GM19455 (cell line): Measurements from ENCODE around the gene INPP4A.

ENCODE experiments used
- ATAC-seq: cut with Tn5 transposase; IDR thresholded peaks from one replicate; pipeline ENCODE4 v1.9.1; 2021; ENCODE audit not compliant: unreplicated experiment

INPP4A gene

DNA sequence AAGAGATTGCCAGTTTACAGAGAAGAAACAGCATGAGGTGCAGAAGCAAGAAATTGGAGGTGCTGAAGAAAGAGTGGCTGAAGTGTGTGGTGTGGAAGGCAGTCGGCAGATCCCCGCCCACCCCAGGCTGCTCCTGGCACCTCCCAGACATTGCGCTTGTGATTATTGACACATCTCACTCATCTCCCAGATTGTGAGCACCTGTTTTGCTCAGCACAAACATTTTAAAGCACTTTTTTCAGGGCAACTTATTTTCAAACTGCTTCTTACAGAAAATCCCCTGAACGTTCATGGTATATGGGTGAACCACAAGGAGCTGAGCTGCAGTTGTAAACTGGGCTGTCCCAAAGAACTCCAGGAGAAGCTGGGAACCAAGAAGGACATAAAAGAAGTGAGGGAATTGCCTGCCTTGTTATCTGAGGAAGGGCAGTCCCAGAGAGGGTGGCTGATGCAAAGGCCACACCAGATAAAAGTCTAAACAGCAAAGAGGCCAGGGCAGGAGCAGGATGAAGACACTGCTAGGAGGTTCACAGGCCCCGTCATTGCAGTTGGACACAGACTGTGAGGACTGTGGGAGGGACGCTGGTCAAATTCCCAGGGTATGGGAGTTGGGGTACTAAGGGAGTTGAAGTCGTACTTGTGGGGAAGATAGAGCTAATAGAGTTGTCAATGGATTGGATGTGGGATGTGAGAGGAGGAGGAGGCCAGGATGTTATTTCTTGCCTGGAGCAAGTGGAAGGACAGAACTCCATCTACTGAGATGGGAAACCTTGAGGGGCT, 65.1 kb downstream of the INPP4A start:
- ATAC-seq = no peak

DNA sequence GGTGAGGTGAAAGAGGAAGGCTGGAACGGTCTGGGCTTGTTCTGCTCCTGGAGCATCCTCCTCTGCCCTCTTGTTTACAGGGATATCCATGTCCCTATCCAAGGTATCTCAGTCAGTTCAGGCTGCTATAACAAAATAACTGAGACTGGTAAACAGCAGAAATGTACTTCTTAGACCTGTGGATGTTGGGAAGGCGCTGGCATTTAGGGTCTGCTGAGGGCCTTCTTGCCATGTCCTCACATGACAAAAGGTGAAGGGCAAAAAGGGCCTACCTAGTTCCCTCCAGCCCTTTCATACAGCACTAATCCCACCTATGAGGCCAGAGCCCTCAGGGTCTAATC, 65.6 kb downstream of the INPP4A start:
- ATAC-seq = no peak

DNA sequence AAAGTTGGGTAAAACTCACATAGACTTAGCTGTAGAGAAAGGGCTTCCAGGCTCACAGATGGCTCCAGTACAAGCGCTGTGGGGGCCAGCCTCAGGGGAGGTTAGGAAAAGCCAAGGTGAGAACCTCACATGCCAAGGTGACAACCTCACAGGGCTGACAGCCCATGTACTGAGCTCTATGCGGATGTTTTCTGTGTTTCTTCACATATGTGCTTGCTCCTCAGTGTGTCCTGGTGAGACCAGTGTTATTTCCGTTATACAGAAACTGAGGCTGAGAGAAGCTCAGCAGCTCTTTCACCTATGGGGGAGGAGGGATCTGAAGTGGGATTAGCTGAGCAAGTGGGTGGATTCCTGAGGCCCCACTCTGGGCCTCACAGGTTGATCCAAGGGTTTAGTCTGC, 67.3 kb downstream of the INPP4A start:
- ATAC-seq = no peak

DNA sequence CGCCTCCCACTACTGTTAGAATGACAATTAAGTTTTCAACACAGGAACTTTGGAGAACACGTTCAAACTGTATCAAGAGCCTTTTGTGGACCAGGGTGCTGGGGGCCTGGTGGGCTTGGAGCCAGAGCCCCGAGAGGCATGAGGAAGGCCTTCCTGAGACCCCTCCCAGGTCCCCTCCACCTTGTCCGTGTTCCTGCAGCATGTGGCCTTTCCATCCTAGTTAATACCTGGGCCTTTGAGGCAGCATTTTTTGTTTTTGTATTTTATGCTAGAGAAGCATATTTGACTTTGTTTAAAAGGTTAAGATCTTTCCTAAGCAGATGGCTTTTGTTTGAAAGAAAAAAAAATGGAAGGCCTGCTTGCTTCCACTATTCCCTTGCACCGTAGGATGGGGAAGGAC, 68.0 kb downstream of the INPP4A start:
- no peak for ATAC-seq

DNA sequence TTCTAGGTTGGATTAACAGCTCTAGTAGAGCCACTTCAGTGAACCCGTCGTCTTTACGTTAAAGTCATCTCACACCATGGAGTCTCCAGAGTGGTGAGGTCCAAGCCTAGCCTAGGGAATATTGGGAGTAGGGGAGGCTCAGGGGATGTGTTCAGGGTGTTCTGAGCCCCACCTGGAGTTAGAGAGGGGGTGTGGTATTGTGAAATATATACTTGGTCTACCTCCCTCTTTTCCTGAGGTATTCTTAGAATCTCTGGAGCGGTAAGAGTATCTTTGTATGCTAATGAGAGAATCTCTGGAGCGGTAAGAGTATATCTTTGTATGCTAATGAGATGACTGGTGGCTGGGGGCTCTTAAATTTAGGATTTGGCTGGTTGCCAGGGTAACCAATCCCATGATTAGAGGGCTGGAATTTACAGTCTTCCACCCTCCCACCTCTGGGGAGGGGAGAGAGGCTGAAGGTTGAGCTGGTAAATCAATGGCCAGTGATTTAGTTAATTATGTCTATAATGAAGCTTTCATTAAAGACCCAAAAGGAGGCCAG, 69.5 kb downstream of the INPP4A start:
- no peak for ATAC-seq

DNA sequence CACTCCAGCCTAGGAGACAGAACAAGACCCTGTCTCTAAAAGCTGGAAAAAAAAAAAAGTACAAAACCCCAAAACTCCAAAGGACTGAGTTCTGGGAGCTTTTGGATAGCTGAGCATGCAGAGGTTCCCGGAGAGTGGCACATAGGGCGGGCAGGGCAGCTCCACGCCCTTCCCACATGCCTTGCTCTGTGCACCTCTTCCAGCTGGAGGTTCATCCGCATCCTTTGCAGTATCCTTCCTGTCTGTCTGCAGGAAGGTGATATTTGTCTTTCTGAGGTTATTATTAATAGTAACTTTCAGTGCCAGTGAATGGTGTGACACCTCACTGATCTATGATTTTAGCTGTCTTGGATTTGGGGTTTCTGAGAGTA, 70.2 kb downstream of the INPP4A start:
- ATAC-seq = no peak

DNA sequence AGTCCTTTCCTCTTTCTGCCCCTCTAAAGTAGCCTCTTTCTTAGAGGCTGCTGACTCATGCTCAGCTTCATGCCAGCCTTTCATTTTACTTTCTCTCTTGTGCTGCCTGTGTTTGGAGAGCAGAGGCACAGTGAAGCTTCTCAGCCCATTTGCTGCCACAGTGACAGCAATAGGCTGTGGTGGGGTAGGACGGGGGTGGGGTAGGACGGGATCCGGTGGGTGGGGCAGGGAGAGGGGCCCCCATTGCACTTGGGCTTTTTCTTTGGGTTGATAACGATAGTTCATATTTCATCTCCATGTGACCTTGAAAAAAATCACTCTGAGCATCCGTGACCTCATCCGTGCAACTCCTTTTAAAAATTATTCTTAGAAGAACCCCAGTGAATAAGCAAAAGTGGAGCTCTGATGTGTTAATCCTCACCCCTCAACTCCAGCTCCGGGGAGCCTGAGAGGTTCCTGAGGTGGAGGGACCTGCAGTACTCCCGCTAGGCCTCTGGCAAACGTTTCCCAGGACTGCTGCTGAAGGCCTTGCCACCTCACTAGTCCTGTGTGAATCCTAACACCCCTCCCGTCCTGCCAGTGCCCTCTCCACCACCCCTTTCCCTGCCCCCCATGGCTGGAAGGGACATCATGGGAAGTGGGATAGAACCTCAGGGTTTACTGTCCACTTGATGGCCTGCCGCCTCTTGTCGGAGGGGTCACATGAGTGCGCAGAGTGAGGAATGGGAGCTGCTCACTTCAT, 70.8 kb downstream of the INPP4A start:
- no peak for ATAC-seq

DNA sequence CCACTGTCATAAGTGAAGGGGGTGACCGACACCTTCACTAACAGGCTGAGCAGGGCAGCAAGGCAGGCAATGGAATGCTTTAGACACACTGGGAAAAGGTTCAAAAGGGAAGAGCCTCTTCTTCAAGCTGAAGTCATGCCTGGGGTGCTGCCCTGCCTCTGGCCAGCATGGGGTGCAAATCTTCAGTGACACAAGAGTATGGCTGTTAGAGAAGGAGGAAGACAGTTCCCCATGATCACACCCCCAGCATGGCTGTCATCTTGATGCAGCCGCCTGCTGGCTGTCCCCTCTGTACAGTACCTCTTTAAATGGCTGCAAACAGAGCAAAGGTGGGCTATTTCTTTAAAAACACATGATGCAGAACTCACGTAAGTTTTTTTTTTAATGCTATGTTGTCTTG, 71.9 kb downstream of the INPP4A start:
- ATAC-seq = no peak

DNA sequence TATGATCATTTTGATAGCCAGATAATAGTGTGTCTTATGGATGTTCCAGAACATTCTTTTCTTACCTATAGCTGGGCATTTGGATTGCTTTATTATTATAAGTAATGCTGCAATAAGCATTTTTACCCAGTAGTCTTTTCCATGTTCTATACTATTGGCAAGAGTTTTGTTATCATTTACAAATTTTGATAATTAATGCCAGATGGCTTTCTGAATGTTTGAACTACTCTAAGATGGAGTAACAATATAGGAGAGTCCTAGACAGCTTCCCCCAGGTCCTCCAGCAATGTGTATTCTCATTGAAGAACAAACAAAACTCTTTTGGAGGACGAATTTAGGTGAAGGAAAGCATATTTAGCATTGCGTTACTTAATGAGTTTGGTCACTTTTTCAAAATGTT, 73.0 kb downstream of the INPP4A start:
- ATAC-seq = no peak

DNA sequence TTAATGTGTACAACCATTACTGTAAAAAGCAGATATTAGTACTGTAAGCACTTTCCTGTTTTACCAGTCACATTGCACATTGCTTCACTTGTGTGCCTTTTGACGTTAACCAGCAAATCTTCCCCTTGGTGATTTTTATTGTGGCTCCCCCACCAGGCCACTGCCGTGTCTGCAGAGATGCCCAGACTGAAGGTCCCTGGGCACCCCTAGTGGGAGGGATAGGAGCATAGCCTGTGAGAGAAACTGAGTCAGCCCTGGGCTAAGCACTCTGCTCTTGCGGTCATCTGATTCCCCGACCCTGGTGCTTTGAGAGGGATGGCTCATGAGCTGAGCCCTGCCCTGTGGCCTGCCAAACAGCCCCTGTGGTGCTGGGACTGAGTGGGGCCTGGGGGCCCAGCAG, 73.4 kb downstream of the INPP4A start:
- no peak for ATAC-seq

DNA sequence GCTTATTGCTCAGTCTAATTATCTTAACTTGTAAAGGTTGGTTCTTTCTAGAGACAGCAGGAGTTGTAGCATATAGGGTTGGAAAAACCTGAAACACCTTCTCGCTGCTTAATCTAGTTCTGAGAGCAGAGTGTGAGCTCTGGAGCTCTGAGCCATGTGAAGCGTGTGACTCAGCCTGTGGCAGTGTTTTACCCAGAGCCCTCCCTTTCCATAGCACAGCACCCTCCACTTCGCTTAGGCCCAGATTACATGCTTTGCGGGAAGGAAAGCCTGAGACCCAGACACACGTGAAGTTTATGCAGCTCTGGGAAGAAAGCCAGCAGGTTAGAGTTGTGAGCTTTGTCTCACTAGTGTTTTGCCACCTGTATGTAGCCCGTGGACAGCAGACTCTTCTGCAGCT, 74.5 kb downstream of the INPP4A start:
- ATAC-seq = no peak

DNA sequence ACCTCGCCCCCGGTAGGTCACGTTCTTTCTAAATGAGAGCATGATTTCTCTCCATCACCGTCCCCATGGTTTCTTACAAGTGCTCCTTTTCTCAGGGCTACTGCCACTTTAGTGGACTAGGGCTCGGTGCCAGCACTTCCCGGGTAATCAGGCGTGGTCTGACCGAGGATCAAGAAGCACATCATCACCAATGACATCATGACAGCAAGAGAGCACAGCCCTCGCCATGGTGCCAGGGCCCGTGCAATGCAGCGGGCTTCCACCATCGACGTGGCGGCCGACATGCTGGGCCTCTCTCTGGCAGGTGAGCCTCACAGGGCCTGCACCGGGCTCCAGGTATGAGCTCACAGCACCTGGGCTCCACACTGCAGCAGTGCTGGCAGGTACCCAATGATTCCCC, 75.2 kb downstream of the INPP4A start:
- no peak for ATAC-seq

DNA sequence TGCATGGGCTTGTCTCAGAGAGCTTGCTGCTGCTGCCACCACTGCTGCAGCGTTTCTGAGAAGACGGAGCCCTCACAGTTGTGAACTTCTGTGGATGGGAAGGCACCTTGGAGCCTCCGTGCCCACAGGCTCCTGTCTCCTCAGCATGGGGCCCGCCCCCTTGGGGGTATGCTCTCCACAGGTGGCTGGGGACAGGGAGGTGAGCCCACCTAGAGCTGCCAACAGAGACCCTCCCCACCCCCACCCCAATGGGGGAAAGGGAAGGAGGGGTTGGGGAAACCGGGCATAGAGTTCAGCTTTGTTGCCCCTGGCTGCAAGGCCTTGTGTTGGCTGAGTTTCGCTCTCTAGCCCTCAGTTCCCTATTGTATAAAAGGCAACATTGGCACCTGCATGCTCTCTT, 76.1 kb downstream of the INPP4A start:
- no peak for ATAC-seq

DNA sequence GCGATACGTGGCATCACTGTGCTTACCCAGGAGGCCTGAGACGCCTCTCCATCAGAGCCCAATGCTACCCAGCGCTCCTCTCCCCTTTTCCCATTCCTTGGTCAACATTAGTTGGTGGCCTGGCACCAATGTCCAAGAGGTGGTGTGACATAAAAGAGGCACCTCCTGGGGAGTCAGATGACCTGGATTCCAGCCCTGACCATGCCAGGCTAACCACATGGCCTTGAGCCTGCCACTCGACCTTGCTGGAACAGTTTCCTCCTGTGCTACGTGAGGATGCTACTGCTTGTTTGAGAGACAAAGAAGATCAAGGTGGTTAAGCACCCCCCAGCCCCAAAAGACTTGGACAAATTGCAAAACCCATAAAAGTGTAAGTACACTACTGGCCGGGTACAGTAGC, 76.6 kb downstream of the INPP4A start:
- no peak for ATAC-seq

DNA sequence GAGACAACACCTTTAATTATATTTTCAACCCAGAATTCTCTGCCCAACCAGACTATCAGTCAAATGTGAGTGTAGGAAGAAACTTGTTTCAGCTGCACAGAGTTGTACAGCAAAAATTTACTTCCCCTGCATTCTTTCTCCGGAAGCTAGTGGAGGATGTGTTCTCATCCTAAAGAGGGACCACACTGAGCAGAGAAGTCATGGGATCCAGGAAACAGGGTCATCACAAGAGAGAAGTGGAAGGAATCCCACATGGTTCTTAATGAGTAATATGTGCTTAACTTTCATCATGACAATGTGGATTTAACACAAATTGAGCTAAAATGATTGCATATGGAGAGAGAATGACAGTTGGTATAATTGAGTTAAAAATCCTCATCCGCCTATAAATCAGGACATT, 78.2 kb downstream of the INPP4A start:
- ATAC-seq = no peak

DNA sequence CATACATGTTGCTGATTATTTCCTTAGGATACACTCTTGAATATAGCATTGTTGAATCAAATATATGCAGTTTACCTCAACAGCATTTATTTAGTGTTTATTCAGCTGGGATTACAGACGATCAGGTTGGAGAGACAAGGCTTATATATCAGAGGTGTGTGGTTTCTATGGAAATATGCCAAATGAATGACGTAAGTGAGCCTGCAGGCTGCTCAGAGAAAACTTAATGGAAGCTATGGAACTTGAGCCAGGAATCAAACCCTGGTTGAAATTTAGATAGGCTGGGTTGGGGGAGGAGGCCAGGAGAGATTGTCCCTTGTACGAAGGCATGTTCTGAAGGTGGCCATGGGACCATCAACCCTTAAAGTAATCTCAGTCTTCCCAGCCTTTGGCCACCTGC, 79.5 kb downstream of the INPP4A start:
- ATAC-seq = no peak

DNA sequence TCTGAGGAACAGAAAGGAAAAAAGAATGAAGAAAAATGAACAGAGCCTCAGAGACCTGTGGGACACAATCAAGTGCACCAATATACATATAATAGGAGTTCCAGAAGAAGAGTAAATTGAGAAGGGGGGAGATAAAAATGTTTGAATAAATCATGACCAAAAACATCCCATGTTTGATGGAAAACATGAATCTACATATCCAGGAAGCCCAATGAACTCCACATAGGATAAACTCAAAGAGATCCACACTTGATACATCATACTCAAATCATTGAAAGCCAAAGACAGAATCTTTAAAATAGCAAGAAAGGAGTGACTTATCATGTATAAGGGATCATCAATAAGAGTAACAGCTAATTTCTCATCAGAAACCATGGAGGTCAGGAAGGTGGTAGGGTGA, 83.7 kb downstream of the INPP4A start:
- no peak for ATAC-seq

DNA sequence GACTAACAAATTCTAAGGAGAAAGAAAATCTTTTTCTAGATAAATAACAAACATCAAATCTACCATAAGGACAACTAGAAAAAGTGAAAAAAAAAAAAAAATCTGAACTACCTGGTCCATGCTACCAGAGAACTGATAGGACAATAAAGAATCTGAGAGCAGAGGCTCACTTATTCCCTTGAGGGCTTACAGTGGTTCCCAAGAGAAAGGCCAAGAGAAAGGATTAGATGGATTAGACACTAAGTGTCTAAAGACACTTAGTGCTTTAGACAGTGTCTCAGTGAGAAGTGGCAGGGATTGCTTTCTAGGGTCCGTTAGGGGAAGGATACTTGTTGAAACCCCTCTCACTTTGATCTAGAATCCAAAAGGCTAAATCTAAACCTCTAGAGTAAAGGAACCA, 85.5 kb downstream of the INPP4A start:
- ATAC-seq = no peak

DNA sequence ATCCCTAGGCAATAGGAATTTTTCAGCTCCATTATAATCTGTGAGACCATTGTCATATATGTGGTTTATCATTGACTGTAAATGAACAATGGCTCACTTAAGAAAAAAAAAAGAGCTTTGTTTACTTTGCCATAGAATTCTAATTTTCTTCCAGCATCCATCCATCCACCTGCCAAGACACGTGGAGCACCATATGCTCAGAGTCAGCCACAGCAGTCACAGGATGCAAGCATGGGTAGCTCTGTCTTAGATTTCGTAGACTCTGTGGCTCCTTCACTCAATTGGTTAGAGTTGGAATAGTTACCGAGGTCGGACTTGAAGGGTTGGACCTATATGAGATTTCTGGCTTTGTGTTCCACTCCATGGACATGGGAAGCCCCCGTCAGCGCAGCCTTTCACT, 88.1 kb downstream of the INPP4A start:
- ATAC-seq = no peak

DNA sequence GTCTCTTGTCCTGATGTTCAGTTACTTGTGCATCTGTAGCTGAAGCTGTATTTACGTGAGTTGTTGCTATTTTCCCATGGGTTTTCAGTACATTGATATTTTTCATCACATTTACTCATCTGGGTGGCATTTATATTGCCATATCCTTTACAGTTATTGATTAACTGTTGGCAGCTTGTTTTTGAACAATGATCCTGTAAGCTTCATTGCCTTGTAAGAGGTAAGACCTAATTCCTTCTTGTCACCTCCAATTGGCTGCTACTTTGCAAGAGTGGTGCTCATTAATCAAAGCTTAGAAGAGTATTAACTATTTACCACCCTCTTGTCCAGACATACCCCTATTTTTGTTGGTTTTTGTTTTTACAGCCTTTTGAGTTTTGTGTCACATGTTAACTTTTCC, 88.9 kb downstream of the INPP4A start:
- no peak for ATAC-seq

DNA sequence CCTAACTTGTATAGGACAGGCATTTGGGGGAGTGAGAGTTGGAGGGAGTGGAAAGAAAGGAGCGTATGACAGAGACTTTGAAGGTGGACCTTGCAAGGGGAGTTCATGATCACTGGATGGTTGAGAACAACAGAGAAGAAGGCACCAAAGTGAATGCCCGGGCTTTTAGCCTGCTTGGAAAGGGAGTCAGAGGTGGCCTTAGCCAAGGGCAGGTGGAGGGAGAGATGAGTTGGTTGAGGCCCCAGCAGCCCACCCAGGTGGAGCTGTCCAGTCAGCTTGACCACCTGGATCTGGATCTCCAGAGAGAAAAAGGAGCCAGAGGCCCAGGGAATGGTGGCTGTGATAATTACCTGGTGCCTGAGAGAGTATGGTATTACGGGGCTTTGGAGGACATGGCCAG, 90.1 kb downstream of the INPP4A start:
- ATAC-seq = no peak

DNA sequence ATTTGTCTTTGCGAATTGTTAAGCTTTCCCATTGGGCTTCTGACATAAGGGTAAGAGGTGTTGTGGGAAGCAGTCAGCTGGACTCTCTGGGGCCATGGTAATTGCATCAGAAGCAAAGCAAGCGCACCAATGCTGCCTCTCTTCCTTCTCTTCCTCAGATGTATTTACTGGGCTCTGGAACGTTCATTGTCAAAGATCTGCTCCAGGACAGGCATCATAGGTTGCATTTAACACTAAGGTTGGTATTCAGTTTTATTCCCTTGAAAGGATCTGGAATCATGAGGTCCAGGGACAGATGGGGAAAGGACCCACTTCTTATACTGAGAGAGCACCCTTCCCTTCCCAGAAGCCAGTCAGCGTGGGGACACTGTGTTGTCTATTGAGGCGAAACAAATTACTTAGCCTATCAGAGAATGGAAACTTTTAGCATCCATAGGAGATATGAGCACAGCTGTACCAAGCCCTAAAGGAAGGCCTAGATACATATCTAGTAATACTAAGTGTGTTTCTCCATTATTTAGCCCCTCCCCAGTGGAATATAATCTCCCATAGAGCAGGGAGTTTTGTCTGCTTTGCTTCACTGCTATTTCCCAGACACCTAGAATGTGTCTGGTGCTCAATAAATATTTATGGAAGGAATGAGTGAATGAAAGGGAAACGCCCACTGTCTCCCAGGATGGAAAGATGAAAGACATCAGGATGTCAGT, 91.5 kb downstream of the INPP4A start:
- no peak for ATAC-seq
